Activated CD4-positive, CD25-positive, alpha-beta regulatory T cell treated with anti-CD3 and anti-CD28 coated beads, Interleukin-2, amount 50 U/mL, for 16 hours (primary cell): ENCODE results near the gene SYT13.
A peak's percentile ranks its signal among the peaks of the same experiment; 100 is the strongest.

Experiments used
- DNase-seq: peaks from one replicate; pipeline ENCODE4 v3.0.0-alpha.2; 2020; ENCODE audit warnings: low read depth, low spot score

Gene SYT13

DNA sequence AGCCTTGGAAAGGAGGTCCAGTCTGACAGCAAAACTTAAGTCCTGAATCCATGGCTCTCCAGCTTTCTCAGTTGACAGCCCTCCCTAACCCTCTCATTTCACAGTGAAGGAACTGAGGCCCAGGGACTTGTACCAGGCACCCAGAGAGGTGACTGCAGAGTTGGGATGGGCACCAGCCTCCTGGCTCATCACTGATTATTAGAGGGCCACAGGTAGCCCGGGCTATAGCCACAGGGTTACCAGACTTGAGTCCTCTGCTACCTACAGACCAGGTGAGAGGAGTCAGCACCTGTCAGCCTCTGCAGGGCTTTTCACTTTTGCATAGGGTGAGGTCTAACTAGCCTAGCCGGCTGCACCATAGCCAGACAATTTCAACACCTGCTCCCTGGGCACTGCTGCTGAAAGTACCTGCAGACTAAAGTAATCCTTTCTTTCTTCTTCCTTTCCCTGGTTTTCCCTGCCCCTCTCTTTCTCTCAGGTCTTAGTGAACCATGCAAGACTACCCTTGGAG, 37.6 kb downstream of the SYT13 start:
- no peak for DNase-seq

DNA sequence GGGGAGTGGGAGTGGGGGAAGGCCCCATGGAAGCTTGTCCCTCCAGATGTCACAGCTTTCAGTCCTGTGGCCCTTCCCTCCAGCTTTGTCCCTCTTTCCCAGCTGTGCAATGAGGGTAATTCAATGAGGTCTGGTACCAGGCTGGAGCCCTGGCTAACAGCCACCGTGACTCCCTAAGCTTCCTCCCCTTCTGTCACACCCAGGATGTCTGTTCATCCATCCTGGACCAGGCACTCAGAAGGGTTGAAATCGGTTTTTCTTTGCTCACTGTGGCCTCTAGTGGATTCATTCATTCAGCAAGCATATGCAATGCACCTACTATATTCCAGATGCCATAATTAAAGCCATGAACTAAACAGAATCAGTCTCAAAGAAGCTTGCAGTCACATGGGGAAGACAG, 38.7 kb downstream of the SYT13 start:
- DNase-seq = no peak

DNA sequence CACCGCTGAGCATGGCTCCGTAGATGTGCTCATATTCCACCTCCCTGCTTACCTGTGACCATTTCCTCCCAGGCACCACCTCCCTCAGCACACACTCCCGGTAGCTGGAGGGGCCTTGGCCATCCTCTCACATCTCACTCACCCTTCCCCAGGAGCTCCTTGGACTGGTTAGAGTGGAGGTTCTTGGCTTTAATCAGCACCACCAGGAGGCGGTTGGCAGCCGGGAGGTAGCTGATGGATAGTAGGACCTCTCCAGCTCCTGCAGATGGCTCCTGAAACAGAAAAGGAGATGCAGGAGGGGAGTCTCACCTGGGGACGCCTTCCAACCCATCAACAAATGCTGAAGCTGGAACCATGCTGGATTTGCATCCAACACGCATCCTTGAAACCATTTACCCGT, 39.9 kb downstream of the SYT13 start:
- DNase-seq = no peak

DNA sequence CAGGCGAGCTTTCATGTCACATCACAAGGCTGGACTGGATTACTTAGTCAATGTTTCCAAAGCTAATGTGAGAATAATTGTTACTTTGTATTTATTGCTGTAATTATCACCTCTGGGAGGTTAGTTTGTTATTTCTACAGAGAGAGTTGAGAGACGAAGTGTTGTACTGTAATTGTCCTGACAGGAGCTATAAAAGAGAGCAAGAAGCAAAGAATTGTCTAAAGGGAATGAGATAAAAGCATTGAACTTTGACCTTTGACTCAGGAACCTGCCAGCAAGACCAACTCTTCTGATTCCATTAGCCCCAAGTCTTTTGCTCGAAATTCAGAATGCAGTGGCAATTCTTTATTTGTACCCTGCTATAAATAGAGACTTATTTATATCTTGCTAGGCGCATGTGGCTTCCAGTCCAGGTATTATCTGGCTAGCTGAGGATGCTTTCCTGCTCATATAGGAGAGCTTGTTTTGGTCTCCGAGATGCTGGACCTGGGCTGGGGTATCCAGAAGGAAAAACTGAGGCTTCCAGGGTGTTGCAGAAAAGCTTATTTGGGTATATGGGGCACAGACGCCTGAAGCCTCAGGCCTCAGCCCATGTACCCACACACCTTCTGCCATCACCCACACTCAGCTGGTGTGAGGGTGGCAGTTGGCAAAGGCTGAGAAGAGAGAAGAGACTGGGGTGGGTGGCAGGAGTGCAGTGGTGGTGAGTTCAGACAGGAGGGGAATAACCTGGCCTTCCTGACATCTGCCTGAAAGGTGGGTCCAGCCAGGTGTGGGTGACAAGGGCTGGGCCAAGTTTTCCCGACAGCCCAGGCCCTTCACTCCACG, 40.7 kb downstream of the SYT13 start:
- DNase-seq = no peak

DNA sequence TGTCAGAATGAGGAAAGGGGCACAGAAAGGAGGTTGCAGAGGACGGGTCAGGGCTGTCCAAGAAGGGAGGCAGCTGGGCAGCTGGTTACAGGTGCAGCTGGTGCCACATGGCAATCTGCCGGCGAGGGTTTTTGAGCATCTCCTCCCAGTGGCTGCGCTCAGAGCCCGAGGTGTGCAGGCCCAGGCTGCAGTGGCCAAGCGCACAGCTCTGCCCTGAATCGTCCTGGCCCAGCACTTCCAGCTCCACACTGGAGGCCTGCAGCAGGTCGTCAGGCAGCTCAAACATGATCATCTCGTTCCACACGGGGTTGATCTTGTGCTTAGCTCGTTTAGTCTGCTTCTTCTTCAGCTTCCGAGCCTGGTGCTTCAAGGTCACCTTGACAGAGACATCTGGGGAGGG, 42.2 kb downstream of the SYT13 start:
- no peak for DNase-seq

DNA sequence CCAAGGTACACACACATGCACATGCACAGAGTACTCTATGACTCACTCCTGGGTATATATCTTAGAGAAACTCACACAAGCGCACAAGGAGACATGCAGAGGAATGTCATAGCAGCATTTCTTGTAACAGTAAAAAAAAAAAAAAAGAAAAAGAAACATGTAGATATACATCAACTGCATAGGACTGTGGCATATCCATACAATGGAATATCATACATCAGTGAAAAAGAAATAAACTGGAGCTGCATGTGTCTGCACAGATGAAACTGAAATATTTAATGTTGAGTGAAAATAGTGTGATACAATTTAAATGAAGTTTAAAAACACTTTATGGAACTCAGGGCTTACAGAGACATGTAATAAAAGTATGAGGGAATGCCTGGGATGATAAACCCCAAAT, 46.4 kb downstream of the SYT13 start:
- no peak for DNase-seq

DNA sequence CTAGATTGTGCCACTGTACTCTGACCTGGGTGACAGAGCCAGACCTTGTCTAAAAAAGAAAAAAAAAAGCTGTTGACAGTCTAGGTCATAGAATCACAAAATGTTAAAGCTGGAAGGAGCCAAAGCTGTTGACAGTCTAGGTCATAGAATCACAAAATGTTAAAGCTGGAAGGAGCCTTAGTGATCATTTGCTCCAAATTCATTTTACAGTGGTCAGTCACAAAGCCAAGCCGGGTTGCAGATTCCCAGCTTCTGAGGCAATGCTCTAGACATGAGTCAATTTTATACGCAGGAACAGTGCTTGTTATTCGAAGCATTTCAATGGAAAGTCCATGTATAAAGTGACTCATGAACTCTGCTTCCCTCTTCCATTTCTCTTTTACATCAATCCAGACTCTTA, 47.4 kb downstream of the SYT13 start:
- no peak for DNase-seq

DNA sequence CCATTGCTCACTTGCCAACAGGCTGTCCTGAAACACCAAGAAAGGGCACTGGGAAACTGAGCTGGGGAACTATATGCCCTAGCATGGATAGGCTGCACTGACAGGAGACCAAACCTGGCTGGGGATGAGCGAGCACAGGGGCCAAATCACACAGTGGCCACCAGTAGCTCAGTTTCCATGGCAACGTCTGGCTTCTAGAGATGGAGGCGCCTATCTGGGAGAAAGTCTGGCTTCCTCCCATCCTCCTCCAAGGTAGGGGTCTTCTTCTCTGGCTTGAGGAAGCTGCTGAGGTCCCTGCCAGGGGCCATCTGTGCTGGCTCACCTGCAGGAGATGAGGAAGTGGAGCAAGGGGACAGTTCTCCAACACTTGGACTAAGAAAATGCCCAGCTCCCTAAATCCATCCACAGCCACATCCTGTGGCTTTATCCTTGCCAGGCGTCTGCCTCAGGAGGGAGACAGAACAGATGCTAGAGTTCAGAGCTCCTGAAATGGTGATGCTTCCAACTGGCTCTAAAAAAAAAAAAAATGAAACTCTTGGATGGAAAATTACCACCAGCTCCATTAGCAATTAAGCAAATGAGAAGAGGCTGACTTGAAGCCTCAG, 48.3 kb downstream of the SYT13 start:
- DNase-seq = no peak

DNA sequence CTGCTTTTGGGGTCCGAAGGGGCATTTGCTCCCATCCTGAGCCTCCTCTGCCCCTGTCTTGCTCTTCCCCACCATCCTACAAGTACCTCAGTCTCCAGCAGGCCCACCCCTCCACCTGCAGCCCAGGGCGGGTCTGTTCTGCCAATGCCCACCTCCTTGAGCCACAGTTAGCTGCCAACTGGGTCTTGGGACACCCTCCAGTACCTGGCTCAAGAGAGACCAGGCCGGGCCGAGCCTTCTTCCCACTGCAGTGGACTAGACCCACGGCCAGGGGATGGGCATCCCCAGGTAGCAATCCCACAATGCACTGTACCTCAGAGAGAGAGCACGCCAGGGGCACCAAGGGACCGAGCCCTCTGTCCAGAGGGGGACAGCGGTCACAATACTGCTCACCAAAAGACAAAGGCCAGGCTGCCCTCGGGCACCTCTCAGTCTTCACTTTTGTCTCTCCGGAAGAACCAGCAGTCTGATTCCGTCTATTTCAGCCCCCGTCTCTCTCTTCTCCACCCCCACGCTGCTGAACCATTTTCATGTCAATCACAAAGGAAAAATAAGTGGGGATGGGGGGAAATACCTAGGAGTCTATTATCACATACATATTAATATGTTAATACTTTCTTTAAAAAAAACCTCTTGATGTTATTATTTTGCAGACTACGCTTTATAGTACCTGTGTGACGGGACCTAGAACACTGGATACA, 51.7 kb downstream of the SYT13 start:
- DNase-seq = no peak

DNA sequence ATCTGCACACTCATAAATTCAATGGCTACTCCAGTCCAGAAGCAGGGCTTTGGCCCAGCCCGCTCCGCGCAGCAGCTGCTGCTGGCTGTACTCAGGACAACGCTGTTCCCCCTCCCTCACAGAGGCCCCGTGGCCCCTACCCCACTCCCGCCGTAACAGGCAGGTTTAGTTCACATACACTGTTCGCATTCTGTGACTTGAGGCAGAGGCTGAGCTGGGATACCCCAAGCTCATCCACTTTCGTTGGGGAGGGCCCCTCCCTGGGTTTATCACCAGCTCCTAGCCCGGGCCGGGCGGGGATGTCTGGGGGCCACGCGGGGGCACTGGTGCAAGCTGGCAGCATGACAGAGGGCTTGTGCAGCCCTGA, 52.4 kb downstream of the SYT13 start:
- DNase-seq = no peak

DNA sequence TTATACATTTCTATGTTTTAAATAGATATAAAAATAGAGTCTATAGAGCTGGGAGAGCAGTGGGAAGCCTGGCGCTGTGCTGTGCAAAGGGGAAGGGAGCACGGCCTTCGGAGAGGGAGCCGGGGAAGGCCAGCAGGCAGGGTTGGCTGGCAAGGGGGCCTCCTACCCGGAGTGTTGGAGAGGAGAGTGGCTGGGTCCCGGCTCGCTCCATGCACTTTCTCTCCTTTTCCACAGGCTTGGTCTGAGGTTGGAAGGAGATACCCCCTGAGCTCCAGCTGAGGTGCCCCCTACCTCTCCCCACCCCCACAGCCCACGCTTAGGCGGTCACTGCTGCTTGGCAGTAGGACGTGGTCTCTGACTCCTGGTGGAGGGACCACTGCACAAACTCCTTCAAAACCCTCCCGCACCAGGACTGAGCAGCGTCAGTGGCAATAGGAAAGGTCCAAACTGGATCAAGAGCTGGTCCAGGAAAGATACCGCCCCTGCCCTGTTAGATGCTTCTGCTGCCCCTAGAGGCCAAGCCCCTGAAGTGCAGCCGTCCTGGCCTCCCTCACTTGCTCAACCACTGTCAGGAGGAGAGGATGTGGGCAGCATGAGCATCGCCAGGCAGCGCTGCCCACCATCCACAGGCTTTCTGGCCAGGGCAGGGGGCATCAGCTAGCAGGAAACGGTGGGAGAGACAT, 52.9 kb downstream of the SYT13 start:
- DNase-seq = peak; percentile 12

DNA sequence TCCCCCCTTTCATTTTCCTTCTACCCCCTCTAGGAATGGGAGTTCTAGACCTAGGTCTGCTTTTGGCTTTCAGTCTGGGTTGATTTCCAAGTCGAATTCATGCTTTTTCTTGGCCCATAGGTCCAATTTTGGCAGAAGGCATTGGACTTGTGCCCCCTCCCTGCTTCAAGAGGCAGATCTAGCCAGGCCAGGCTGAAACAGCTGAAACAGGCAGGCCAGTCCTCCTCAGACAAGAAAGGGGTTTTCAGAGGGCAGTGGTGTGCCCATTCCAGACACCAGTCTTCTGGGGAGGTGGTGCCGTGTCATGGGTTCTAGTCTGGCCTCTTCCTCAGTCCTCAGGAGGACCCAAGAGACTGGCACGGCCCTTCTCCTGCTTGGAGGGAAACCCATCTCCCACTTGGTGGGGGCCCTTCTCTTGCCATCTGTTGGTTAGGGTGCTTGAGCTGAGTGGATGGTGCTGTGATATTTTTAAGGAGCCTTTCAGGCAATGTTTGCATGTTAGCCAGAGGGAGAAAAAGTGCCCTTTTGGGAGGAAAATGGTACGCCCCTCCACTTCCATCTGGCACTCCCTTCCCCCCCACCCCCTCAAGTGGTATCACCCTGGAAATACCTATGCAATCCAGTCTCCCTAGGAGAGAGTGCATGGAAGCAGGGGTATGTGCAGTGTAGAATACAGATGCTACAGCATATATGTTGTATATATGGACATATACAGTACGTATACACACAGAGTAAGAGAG, 53.6 kb downstream of the SYT13 start:
- DNase-seq = no peak

DNA sequence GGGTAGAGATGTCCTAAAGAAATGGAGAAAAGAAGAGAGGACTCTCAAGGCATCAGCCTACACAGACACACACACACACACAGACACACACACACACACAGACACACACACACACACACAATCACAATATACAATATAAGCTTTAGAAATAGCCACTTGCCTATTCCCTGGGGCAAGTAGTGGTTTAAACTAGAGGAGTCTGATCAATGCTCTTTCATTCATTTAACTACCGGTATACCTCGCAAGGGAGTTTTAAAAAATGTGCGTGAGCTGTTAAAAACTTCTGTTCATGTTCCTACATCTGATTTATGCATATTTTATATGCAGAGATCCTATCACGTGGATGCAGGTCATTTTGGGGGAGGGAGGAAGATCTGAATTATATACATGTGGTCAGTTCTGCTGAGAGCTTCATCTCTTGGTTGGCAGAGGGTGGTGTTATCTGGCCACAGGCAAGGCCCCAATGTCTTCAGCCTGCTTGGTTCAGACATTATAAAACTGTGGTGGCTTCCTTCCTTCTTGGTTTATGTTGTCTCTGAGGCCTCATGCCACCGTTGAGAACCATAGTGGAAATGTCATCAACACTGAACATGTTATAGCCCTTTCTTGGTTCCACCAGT, 56.6 kb downstream of the SYT13 start:
- no peak for DNase-seq

DNA sequence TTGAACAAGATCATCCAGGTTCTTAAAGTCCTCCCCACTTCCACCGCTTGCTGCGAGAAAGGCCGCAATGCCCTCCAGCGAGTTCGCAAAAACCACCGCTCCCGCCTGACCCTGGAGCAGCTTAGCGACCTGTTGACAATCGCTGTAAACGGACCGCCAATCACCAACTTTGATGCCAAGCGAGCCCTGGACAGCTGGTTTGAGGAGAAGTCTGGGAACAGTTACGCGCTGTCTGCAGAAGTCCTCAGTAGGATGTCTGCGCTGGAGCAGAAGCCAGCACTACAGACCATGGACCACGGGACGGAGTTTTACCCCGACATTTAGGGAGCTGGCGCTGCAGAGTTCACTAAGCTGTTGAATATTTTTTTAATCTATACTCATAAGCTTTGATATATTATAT, 58.3 kb downstream of the SYT13 start:
- DNase-seq = no peak

DNA sequence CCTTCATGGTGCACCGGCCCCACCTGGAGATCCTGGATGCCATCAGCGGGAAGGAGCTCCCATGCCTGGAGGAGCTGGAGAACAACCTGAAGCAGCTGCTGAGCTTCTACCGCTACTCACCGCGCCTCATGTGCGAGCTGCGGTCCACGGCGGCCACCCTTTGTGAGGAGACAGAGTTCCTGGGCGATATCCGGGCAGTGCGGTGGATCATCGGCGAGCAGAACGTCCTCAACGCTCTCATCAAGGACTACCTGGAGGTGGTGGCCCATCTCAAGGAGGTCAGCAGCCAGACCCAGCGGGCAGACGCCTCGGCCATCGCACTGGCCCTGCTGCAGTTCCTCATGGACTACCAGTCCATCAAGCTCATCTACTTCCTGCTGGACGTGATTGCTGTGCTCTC, 59.2 kb downstream of the SYT13 start:
- no peak for DNase-seq

DNA sequence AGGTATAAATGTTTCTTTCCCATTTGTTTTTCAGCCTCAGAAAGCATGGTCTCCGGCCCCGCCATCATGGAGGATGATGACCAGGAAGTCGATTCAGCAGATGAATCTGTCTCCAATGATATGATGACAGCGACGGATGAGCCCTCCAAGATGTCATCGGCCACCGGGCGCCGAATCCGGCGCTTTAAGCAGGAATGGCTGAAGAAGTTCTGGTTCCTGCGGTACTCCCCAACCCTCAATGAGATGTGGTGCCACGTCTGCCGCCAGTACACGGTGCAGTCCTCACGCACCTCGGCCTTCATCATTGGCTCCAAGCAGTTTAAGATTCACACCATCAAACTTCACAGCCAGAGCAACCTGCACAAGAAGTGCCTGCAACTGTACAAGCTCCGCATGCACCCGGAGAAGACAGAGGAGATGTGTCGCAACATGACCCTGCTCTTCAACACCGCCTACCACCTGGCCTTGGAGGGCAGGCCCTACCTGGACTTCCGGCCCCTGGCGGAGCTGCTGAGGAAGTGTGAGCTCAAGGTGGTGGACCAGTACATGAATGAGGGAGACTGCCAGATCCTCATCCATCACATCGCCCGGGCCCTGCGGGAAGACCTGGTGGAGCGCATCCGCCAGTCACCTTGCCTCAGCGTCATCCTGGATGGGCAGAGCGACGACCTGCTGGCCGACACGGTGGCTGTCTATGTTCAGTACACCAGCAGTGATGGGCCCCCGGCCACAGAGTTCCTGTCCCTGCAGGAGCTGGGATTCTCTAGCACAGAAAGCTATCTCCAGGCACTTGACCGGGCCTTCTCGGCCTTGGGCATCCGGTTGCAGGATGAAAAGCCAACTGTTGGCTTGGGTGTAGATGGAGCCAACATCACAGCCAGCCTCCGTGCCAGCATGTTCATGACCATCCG, 59.9 kb downstream of the SYT13 start:
- no peak for DNase-seq

DNA sequence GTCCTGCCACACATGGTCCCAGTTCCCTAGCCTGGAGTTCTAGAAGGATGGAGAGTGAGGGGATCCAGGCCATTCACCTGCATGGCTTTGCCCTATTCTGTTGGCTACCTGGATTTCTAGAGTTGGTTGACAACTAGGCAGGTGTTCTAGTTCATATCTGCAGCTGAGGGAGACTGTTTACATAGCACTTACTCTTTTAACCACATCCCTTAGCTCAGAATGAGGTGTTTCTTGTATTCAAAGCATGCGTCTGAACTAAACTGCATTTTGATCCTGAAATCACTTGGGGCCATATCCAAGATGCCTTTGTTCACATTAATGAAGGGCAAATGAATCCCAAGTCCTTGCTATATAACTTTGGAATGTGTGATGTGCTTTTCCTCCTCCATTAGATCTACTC, 60.9 kb downstream of the SYT13 start:
- no peak for DNase-seq

DNA sequence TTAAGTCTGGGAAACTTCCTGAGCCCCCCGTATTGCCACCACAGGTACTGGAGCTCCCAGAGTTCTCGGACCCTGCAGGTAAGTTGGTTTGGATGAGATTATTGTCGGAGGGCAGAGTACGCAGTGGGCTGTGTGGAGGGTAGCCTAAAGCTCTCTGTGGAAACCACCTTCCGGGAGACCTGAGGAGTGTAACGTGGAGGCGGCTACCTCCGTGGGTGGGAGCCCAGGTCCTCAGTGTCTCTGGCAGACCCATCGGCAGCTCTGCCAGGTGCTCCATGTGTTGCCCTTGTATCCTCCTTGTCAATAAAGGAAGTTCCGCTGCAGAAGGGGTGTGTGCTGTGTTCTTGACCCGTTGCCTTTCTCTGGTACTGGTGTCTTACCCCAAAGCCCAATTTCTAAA, 61.4 kb downstream of the SYT13 start:
- no peak for DNase-seq

DNA sequence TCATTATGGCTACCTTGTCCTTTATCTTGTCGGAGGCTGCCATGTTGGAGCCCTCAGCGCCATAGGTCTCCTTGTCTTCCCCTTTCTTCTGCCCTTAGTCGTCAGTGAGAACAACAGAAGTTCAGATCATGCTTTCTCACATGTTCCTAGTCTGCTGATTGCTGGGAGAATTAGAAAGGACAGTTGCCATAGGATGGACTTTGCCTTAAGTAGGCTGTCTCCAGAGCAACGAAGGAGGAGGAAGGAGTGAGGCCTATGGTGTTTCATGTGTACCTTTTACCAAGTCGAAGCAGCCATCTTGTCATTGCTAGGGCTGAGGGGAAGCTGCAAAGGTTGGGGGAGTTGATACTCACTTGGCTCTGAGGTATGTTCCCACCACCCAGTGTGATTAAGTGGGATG, 62.6 kb downstream of the SYT13 start:
- DNase-seq = no peak

DNA sequence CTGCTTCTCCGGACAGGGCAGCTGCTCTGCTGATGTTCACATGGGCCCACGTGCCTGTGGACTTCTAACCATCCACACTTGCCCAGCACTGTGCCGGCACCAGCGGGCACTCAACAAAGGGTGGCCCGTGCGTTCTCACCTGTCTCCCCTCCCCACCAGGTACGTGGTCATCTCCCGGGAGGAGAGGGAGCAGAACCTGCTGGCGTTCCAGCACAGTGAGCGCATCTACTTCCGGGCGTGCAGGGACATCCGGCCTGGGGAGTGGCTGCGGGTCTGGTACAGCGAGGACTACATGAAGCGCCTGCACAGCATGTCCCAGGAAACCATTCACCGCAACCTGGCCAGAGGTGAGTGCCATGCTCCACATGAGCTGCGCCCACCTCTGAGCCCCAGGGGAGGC, 66.7 kb downstream of the SYT13 start:
- no peak for DNase-seq
